Stomach (tissue), 4 donors: ENCODE measurements around the gene TSHZ1.

Experiments used
- CTCF ChIP-seq, 7 experiments: fragments of 450-650 bp in 4 of 7; fragments of 200-600 bp in 3 of 7; sonication (generic) in 3 of 7; IDR thresholded peaks; one replicate each; pipeline ENCODE4 v1.5.1; 2016 to 2019; ENCODE audit warnings: antibody characterized with exemption in 7 of 7, control low read depth in 2 of 7, mild to moderate bottlenecking in 1 of 7
- EP300 ChIP-seq: sonication (generic); formaldehyde crosslinking; IDR thresholded peaks from one replicate; pipeline ENCODE4 v1.6.1; 2017; ENCODE audit warnings: antibody characterized with exemption
- POLR2A ChIP-seq, 4 donors: fragments of 450-650 bp; IDR thresholded peaks; one replicate each; pipeline ENCODE4 v1.6.1; 2016; ENCODE audit warnings: antibody characterized with exemption in 4 of 4, control low read depth in 2 of 4, mild to moderate bottlenecking in 1 of 4, moderate library complexity in 1 of 4
- POLR2AphosphoS5 ChIP-seq, 3 donors: sonication (generic); formaldehyde crosslinking; IDR thresholded peaks; one replicate each; pipeline ENCODE4 v1.6.1; 2016; ENCODE audit warnings: antibody characterized with exemption in 3 of 3

DNA sequence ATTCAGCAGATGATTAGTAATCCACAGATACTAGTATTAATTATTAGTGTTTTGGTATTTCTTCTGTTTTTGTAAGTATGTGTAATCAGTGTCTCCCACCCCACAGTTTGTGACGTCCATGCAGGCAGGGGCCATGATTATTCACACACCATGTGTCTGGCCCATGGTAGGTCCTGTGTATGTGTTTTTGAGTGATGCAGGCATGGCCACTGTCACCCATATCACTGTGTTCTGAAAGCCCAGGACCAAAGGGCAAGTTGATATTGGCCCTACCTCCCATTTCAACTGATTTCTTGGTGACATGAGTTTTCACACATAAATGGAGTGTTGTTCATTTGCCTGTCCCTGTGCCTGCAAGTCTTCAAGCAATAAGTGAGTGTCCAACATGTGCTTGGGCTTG, 104.0 kb downstream of the TSHZ1 start:
- TF ChIP-seq EP300 (no peak), CTCF (IDR thresholded peaks at IDR 0.05) (no peak), POLR2AphosphoS5 (IDR thresholded peaks at IDR 0.05) (no peak), POLR2A (IDR thresholded peaks at IDR 0.05) (no peak)
